Mesodermal cell (in vitro differentiated cells): ENCODE results near the gene SFXN5.

Source experiments
- H3K27ac ChIP-seq: 2 replicates; pipeline ENCODE4 v1.7.0; 2013; ENCODE audit warnings: mild to moderate bottlenecking, low read depth, low read length, moderate library complexity; ENCODE audit not compliant: severe bottlenecking
- H3K36me3 ChIP-seq: 2 replicates; pipeline ENCODE4 v1.7.1; 2013; ENCODE audit warnings: mild to moderate bottlenecking, low read length, moderate library complexity; ENCODE audit not compliant: control insufficient read depth, insufficient read depth
- H3K4me1 ChIP-seq: one replicate; pipeline ENCODE4 v1.7.1; 2013; ENCODE audit warnings: mild to moderate bottlenecking, low read length; ENCODE audit not compliant: insufficient read depth, control insufficient read depth, poor library complexity, severe bottlenecking
- H3K4me3 ChIP-seq: 2 replicates; pipeline ENCODE4 v1.7.0; 2013; ENCODE audit warnings: low read length, control low read depth, mild to moderate bottlenecking; ENCODE audit not compliant: insufficient read depth, poor library complexity, severe bottlenecking; ENCODE audit errors: extremely low read depth
- H3K9me3 ChIP-seq: 2 replicates; pipeline ENCODE4 v1.7.1; 2013; ENCODE audit warnings: mild to moderate bottlenecking, low read length, moderate library complexity; ENCODE audit not compliant: control insufficient read depth
- WGBS, 2 experiments: methylation state at CpG; one replicate each; pipeline ENCODE4 v1.1.5; 2013; ENCODE audit warnings: missing lambda C conversion rate in 2 of 2; ENCODE audit not compliant: insufficient coverage in 2 of 2; 5-methylcytosine and 5-hydroxymethylcytosine counted together

SFXN5 gene

GRCh38 chr2:73036766-73037165, 34.7 kb downstream of the SFXN5 start:
- 95 to 96% methylated on average over 11 of the region's 11 CpGs for WGBS, 2 experiments
- Histone ChIP-seq H3K4me3 (no peak overlapping the region), H3K9me3 (no peaks in the 10 kb centered on the region), H3K27ac (no peak overlapping the region), H3K4me1 (no peaks in the 10 kb centered on the region), H3K36me3 (peaks cover 4% of the 10 kb centered on the region)

- Histone ChIP-seq H3K36me3 (peaks cover 4% of the 10 kb centered on the region), H3K27ac (no peak overlapping the region), H3K4me1 (no peaks in the 10 kb centered on the region), H3K4me3 (no peak overlapping the region), H3K9me3 (no peaks in the 10 kb centered on the region)
- WGBS, 2 experiments: 92 to 100% methylated on average over 4 to 5 of the region's 6 CpGs
Measured at GRCh38 chr2:73035899-73036711, 35.4 kb downstream of the SFXN5 start.

DNA sequence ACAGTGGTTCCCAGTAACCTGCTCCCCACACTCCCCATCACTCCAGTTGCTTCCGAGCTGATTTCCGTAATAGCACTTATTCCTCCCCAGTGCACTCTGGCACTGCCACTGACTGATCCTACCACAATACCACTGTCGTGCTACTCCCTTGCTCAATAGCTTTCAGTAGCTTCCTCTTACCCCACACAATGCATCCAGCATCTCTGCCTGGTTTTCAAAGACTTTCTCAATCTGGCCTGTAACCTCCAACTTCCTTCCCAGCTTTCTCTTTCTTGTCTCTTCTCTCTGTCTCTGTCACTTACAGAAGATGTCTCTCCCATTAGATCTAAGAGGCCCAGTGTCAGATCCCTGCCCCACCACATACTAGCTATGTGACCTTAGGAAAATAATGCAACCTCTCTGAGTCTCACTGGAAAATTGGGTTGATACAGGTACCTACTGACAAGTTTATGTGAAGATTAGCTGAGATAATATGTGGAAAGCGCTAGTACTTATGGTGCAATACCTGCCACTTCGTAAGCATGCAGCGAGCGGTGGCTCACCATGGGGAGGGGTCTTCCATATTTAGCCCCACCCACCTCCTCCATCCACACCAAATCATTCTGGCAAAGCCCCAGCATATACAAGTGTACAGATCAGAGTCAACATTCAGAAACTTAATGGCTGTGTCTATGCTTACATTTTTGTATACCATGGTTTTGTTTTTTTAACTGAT, 36.7 kb downstream of the SFXN5 start:
- H3K4me1 ChIP-seq: no peaks in the 10 kb centered on the region
- WGBS, 2 experiments: 93 to 99% methylated on average over 3 to 6 of the region's 7 CpGs
- no peaks in the 10 kb centered on the region for H3K9me3 ChIP-seq
- no peak overlapping the region for H3K27ac ChIP-seq
- H3K4me3 ChIP-seq: no peak overlapping the region
- peaks cover 4% of the 10 kb centered on the region for H3K36me3 ChIP-seq

DNA sequence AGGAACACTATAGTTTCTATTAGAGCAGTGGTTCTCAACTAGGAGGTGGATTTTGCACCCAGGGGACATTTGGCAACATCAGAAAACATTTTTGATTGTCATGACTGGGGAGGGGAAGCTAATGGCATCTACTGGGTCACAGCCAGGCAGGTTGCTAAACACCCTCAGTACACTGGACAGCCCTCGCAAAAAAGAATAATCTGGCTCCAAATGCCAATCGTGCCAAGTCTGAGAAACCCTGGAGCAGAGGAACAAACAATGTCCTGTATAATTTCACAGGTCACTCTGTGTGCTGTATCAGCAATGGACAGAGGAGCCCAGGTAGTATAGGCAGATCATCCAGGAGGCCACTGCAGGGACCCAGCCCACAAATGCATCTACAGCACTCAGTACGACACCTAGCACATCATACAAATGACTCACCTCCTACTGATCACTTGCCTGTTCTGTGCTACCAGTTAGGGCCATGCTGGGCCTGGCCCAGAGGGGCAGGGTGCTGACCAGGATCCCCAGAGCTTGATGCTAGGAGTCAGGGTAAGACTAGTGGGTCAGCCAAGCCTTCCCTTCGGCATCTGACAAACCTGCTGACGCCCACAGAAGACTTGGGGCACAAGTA, 37.6 kb downstream of the SFXN5 start:
- H3K27ac ChIP-seq: no peak overlapping the region
- no peaks in the 10 kb centered on the region for H3K36me3 ChIP-seq
- no peak overlapping the region for H3K4me3 ChIP-seq
- no peaks in the 10 kb centered on the region for H3K9me3 ChIP-seq
- peaks cover 4% of the 10 kb centered on the region for H3K4me1 ChIP-seq
- WGBS, 2 experiments: 92 to 99% methylated on average over 4 to 5 of the region's 5 CpGs

DNA sequence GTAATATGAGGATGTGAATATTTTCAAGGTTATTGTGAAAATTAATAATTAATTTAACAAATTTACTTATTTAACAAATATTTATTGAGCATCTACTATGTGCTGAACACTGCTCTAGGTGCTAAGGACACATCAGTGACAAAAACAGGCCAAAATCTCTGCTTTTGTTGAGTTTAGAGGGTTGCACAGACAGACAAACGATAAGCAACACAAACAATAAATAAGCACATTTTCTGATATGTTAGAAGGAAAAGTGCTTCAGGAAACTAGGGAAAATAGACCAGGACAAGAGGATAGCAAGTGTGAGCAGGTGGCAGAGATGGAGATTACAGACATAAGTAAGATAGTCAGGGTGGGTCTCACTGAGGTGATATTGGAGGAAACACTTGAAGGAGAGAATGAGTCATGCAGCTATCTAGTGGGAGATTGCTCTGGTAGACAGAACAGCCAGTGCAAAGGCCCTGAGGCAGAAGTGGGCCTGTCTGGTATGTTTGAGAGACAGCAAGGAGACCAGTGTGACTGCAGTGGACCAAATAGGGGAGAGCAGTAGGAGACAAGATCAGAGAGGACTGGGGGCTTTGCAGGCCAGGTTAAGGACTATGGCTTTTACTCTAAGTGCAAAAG, 38.3 kb downstream of the SFXN5 start:
- Histone ChIP-seq H3K4me3 (no peak overlapping the region), H3K27ac (no peak overlapping the region), H3K36me3 (no peaks in the 10 kb centered on the region), H3K4me1 (peaks cover 5% of the 10 kb centered on the region), H3K9me3 (no peaks in the 10 kb centered on the region)
- no CpG with 5 or more reads among the region's 1 CpG for WGBS, 2 experiments

DNA sequence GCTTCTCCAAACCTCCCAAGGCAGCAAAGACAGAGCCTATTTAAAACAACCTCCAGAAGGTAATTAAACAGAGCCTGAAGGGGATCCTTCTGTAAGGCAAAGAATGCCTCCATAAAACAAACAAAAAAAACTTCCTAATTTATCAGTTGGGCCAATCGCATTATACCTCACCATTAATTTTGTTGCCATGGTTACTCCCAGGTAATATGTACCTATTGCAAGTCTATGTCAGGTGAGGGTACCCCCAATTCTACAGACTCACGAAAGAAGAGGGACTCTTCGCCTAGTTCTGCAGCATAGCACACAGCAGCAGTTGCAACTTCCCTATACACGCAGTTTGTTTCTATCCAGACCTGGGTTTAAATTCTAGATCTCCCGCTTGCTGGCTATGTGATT, 38.8 kb downstream of the SFXN5 start:
- WGBS, 2 experiments: 90 to 98% methylated on average over 2 to 5 of the region's 5 CpGs

GRCh38 chr2:73031725-73032701, 39.5 kb downstream of the SFXN5 start:
- WGBS, 2 experiments: 91 to 97% methylated on average over 3 to 7 of the region's 10 CpGs
- Histone ChIP-seq H3K4me1 (peaks cover 5% of the 10 kb centered on the region), H3K36me3 (peaks cover 2% of the 10 kb centered on the region), H3K9me3 (no peaks in the 10 kb centered on the region), H3K4me3 (no peak overlapping the region), H3K27ac (no peak overlapping the region)

More for the DNA sequence above, 38.8 kb downstream of the SFXN5 start:
- H3K36me3 ChIP-seq: no peaks in the 10 kb centered on the region
- no peak overlapping the region for H3K27ac ChIP-seq
- H3K4me1 ChIP-seq: peaks cover 5% of the 10 kb centered on the region
- no peaks in the 10 kb centered on the region for H3K9me3 ChIP-seq
- H3K4me3 ChIP-seq: no peak overlapping the region

DNA sequence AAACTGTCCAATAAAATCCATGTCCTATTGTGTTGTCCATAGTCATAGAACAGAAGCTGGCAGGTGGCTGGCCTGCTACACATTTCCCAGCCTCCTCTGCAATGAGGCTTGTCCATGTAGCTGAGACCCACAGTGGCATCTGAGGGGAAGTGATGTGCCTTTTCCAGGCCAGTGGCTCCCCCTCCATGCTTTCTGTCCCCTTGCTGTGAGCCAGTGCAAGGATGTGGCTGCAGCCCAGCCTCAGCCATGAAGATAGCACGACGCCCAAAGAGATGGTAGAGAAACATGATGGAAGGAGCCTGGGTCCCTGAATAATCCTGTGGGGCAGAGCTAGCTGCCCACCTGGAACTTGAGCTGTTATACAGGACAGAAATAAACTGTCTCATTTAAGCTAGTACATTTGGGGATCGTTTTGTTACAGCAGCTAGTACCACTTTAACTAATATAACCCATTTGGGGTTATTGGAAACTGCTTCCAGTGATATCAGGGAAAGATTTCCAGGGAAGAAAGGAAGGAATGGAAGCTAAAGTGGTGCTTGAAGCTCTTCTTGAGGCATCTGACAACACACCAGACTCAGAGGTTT, 40.3 kb downstream of the SFXN5 start:
- peaks cover 2% of the 10 kb centered on the region for H3K36me3 ChIP-seq
- WGBS, 2 experiments: 100% methylated on average over 2 of the region's 3 CpGs
- peaks cover 5% of the 10 kb centered on the region for H3K4me1 ChIP-seq
- H3K27ac ChIP-seq: no peak overlapping the region
- H3K4me3 ChIP-seq: no peak overlapping the region
- H3K9me3 ChIP-seq: no peaks in the 10 kb centered on the region

DNA sequence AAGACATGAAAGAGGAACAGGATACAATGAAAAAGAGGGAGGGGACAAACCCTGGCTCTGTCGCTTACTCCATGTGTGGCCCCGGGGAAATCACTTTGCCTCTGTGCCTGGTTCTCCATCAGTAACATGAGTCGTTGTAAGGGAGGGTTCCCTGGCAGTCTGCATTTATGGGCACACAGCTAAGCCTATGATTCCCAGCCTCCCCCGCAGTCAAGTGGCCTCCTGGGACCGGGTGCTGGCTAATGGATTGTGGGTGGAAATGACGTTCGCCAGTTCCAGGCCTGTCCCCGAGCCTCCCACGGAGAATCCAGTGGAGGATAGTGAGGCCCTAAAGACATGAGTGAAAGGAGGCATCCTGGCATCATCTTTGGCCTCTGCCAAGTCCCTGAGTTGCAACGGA, 42.7 kb downstream of the SFXN5 start:
- peaks cover 10% of the 10 kb centered on the region for H3K4me1 ChIP-seq
- 88 to 92% methylated on average over 10 of the region's 10 CpGs for WGBS, 2 experiments
- H3K27ac ChIP-seq: no peak overlapping the region
- H3K4me3 ChIP-seq: no peak overlapping the region
- no peaks in the 10 kb centered on the region for H3K9me3 ChIP-seq
- H3K36me3 ChIP-seq: peaks cover 2% of the 10 kb centered on the region
